PC-3 (cell line): Measurements from ENCODE around the gene PLXNA3. TPM values are rescaled to one million over a fixed set of nuclear protein-coding genes. Genes with fewer than 3 reads are reported as not detected.

Experiments
- ATAC-seq: fragments of 200-7000 bp; cut with Tn5 transposase; 2 replicates; pipeline ENCODE4 v1.9.1; 2020; ENCODE audit warnings: mild to moderate bottlenecking, moderate library complexity
- BruUV-seq: library from RNA; stranded (reverse); fragments of 400-500 nt; replicated peaks from 2 replicates; lab custom pipeline; 2021; lab: Mats Ljungman, UMichigan
- CTCF ChIA-PET: fragments of 300-600 bp; sonication (Branson Sonifier 250); formaldehyde crosslinking; loops from one replicate; lab custom pipeline; 2022; ENCODE audit warnings: antibody characterized with exemption; lab: Charles Lee
- POLR2A ChIA-PET: fragments of 300-600 bp; sonication (Branson Sonifier 250); formaldehyde crosslinking; loops from one replicate; lab custom pipeline; 2022; ENCODE audit warnings: antibody characterized with exemption; ENCODE audit not compliant: unreplicated experiment; lab: Charles Lee
- DNase-seq: peaks from one replicate; pipeline ENCODE4 v3.0.0-alpha.2; 2015
- H2AFZ ChIP-seq: fragments of 300-600 bp; sonication (generic); 2 replicates; pipeline ENCODE4 v1.6.0; 2016; ENCODE audit warnings: antibody characterized with exemption, low read length
- H3F3A ChIP-seq: fragments of 300-600 bp; sonication (generic); one replicate; pipeline ENCODE4 v1.6.0; 2017; ENCODE audit warnings: antibody characterized with exemption, low read length, control low read depth, mild to moderate bottlenecking; ENCODE audit not compliant: unreplicated experiment
- H3K27ac ChIP-seq: fragments of 300-600 bp; sonication (generic); 2 replicates; pipeline ENCODE4 v1.5.1; 2016; ENCODE audit warnings: mild to moderate bottlenecking, low read length
- H3K27me3 ChIP-seq: fragments of 300-600 bp; sonication (generic); 2 replicates; pipeline ENCODE4 v1.6.1; 2016; ENCODE audit warnings: low read length, mixed read lengths
- H3K36me3 ChIP-seq: fragments of 300-600 bp; sonication (generic); 2 replicates; pipeline ENCODE4 v1.6.1; 2016; ENCODE audit warnings: low read depth, mixed run types, low read length, mixed read lengths
- H3K4me1 ChIP-seq: fragments of 300-600 bp; sonication (generic); 2 replicates; pipeline ENCODE4 v1.5.1; 2016; ENCODE audit warnings: low read length; ENCODE audit not compliant: insufficient read depth
- H3K4me2 ChIP-seq: fragments of 300-600 bp; sonication (generic); 2 replicates; pipeline ENCODE4 v1.6.0; 2016; ENCODE audit warnings: low read length
- H3K4me3 ChIP-seq: fragments of 300-600 bp; sonication (generic); 2 replicates; pipeline ENCODE4 v1.5.1; 2016; ENCODE audit warnings: mild to moderate bottlenecking, low read length, mixed read lengths
- H3K79me2 ChIP-seq: fragments of 300-600 bp; sonication (generic); 2 replicates; pipeline ENCODE4 v1.6.1; 2017; ENCODE audit warnings: low read length, mixed read lengths
- H3K9ac ChIP-seq: fragments of 300-600 bp; sonication (generic); 2 replicates; pipeline ENCODE4 v1.6.0; 2016; ENCODE audit warnings: mild to moderate bottlenecking, low read length
- H3K9me2 ChIP-seq: fragments of 300-600 bp; sonication (generic); replicated peaks from 2 replicates; pipeline ENCODE4 v1.6.1; 2016; ENCODE audit warnings: mixed run types, low read length, mixed read lengths
- H3K9me3 ChIP-seq: fragments of 300-600 bp; sonication (generic); 2 replicates; pipeline ENCODE4 v1.6.1; 2016; ENCODE audit warnings: low read length, mixed read lengths
- H4K20me1 ChIP-seq: fragments of 300-600 bp; sonication (generic); 2 replicates; pipeline ENCODE4 v1.6.1; 2016; ENCODE audit warnings: low read length, mixed read lengths
- CTCF ChIP-seq: fragments of 300-600 bp; sonication (generic); conservative IDR thresholded peaks from 2 replicates; pipeline ENCODE4 v1.5.1; 2017; ENCODE audit warnings: antibody characterized with exemption, low read depth, mild to moderate bottlenecking, low read length
- EZH2 ChIP-seq: fragments of 300-600 bp; sonication (generic); IDR thresholded peaks from one replicate; pipeline ENCODE4 v1.6.1; 2017; ENCODE audit warnings: antibody characterized with exemption, mild to moderate bottlenecking, low read length; ENCODE audit not compliant: unreplicated experiment
- EZH2phosphoT487 ChIP-seq: fragments of 300-600 bp; sonication (generic); IDR thresholded peaks from 2 replicates; pipeline ENCODE4 v1.6.1; 2018; ENCODE audit warnings: mild to moderate bottlenecking, antibody characterized with exemption, low read length, borderline replicate concordance
- intact Hi-C: fragments of 100-400 bp; cut with micrococcal nuclease; formaldehyde crosslinking; loops from 2 replicates; pipeline ENCODE4 v1.9.0; 2023
- total RNA-seq: library from RNA; depleted of rRNA; stranded (reverse); fragments of >200 nt; gene quantifications from 2 replicates; pipeline ENCODE4 v1.2.3, GENCODE V29; 2014

The PLXNA3 gene
- total RNA-seq, 1 experiment from 2014 or later = 5.3 TPM

- H3K9me3 ChIP-seq = no peaks in the 10 kb centered on the region
- intact Hi-C loops = no loop called here
Measured at GRCh38 chrX:154470434-154470833, 12.4 kb downstream of the PLXNA3 start.

GRCh38 chrX:154470914-154471568 is 13.0 kb downstream of the PLXNA3 start:
- intact Hi-C loops = no loop called here
- no peaks in the 10 kb centered on the region for H4K20me1 ChIP-seq
- no peaks in the 10 kb centered on the region; the same call in 1 of the 2 replicates for H3K36me3 ChIP-seq
- H3K4me2 ChIP-seq = no peak overlapping the region
- H3K4me3 ChIP-seq = no peak overlapping the region
- no peaks in the 10 kb centered on the region for H3K27me3 ChIP-seq
- no peak overlapping the region for H3K9ac ChIP-seq
- POLR2A ChIA-PET = no interaction called here
- no peak for DNase-seq
- H3K79me2 ChIP-seq = no peaks in the 10 kb centered on the region
- H2AFZ ChIP-seq = no peak overlapping the region
- no peaks in the 10 kb centered on the region for H3K4me1 ChIP-seq
- no peak overlapping the region for H3K27ac ChIP-seq
- no peak for ATAC-seq
- no TSS peak for BruUV-seq
- CTCF ChIA-PET = no interaction called here
- H3K9me3 ChIP-seq = no peaks in the 10 kb centered on the region
- no peak for TF ChIP-seq EZH2
- no peaks in the 10 kb centered on the region for H3F3A ChIP-seq
- H3K9me2 ChIP-seq = no peaks in the 10 kb centered on the region

More at GRCh38 chrX:154470434-154470833, 12.4 kb downstream of the PLXNA3 start:
- Histone ChIP-seq H3K27ac (no peak overlapping the region), H3K36me3 (no peaks in the 10 kb centered on the region; the same call in 1 of the 2 replicates), H3F3A (no peaks in the 10 kb centered on the region), H3K4me1 (no peaks in the 10 kb centered on the region), H4K20me1 (no peaks in the 10 kb centered on the region), H3K9ac (no peak overlapping the region), H3K4me2 (no peak overlapping the region), H3K79me2 (no peaks in the 10 kb centered on the region), H3K4me3 (no peak overlapping the region), H3K27me3 (no peaks in the 10 kb centered on the region), H2AFZ (no peak overlapping the region), H3K9me2 (no peaks in the 10 kb centered on the region)
- no TSS peak for BruUV-seq
- ChIA-PET POLR2A (no interaction called here), CTCF (no interaction called here)
- TF ChIP-seq EZH2 (no peak), EZH2phosphoT487 (no peak), CTCF (no peak)
- DNase-seq (no peak), ATAC-seq (no peak)

GRCh38 chrX:154471839-154472684 is 14.0 kb downstream of the PLXNA3 start:
- no peak overlapping the region for H3K9ac ChIP-seq
- no peak overlapping the region for H3K4me3 ChIP-seq
- no peaks in the 10 kb centered on the region for H3F3A ChIP-seq
- no TSS peak for BruUV-seq
- intact Hi-C loops = no loop called here
- no peak for ATAC-seq
- TF ChIP-seq EZH2 (no peak), CTCF (no peak), EZH2phosphoT487 (no peak)
- no peaks in the 10 kb centered on the region for H4K20me1 ChIP-seq
- DNase-seq = no peak
- no peaks in the 10 kb centered on the region for H3K4me1 ChIP-seq
- H3K27ac ChIP-seq = no peak overlapping the region
- H3K9me3 ChIP-seq = no peaks in the 10 kb centered on the region
- no peaks in the 10 kb centered on the region for H3K79me2 ChIP-seq
- no peaks in the 10 kb centered on the region; the same call in 1 of the 2 replicates for H3K36me3 ChIP-seq
- H3K4me2 ChIP-seq = no peak overlapping the region
- POLR2A ChIA-PET = no interaction called here
- no peak overlapping the region for H2AFZ ChIP-seq
- CTCF ChIA-PET = interaction anchor here (0.6 kb wide), 1 partner anchor 26 kb away, joined by 3 read pairs; no protein-coding TSS in a partner anchor
- H3K9me2 ChIP-seq = no peaks in the 10 kb centered on the region
- H3K27me3 ChIP-seq = no peaks in the 10 kb centered on the region
